DND-41 (cell line): Measurements from ENCODE around the gene DIABLO.

Experiments
- ATAC-seq: fragments of 200-7000 bp; cut with Tn5 transposase; 3 replicates; pipeline ENCODE4 v1.9.1; 2021; ENCODE audit warnings: low read depth; ENCODE audit not compliant: insufficient read depth
- DNase-seq: peaks from one replicate; pipeline ENCODE4 v3.0.0-alpha.2; 2020
- H2AFZ ChIP-seq: 2 replicates; pipeline ENCODE4 v1.6.0; 2012; ENCODE audit warnings: low read depth, low read length
- H3K27ac ChIP-seq: 2 replicates; pipeline ENCODE4 v1.5.1; 2012; ENCODE audit warnings: low read length, inconsistent platforms
- H3K27me3 ChIP-seq: fragments of 200-600 bp; sonication (generic); 2 replicates; pipeline ENCODE4 v1.6.0; 2012; ENCODE audit warnings: low read length, mild to moderate bottlenecking, inconsistent platforms; ENCODE audit not compliant: insufficient read depth, poor library complexity
- H3K36me3 ChIP-seq: 2 replicates; pipeline ENCODE4 v1.5.1; 2012; ENCODE audit warnings: low read length, inconsistent platforms; ENCODE audit not compliant: insufficient read depth
- H3K4me1 ChIP-seq: 2 replicates; pipeline ENCODE4 v1.5.1; 2012; ENCODE audit warnings: mild to moderate bottlenecking, low read length; ENCODE audit not compliant: insufficient read depth
- H3K4me2 ChIP-seq: 2 replicates; pipeline ENCODE4 v1.6.0; 2012; ENCODE audit warnings: mild to moderate bottlenecking, moderate library complexity, low read length, inconsistent platforms; ENCODE audit not compliant: insufficient read depth
- H3K4me3 ChIP-seq, 2 experiments: fragments of 200-600 bp in 1 of 2; shearing (Covaris generic) in 1 of 2; 2 replicates each; pipeline ENCODE4 v1.5.1; 2012 to 2016; ENCODE audit warnings: inconsistent platforms in 2 of 2, low read length in 2 of 2, mild to moderate bottlenecking in 2 of 2, low read depth in 1 of 2, moderate library complexity in 1 of 2
- H3K79me2 ChIP-seq: 2 replicates; pipeline ENCODE4 v1.6.0; 2012; ENCODE audit warnings: low read length, inconsistent platforms; ENCODE audit not compliant: insufficient read depth
- H3K9ac ChIP-seq: 2 replicates; pipeline ENCODE4 v1.6.0; 2012; ENCODE audit warnings: low read depth, mild to moderate bottlenecking, inconsistent platforms, low read length, moderate library complexity
- H3K9me3 ChIP-seq: 2 replicates; pipeline ENCODE4 v1.5.1; 2012; ENCODE audit warnings: low read length, moderate library complexity, mild to moderate bottlenecking, inconsistent platforms; ENCODE audit not compliant: insufficient read depth, severe bottlenecking
- H4K20me1 ChIP-seq: 2 replicates; pipeline ENCODE4 v1.6.0; 2012; ENCODE audit warnings: low read length; ENCODE audit not compliant: insufficient read depth
- CTCF ChIP-seq: IDR thresholded peaks from 2 replicates; pipeline ENCODE4 v1.5.1; 2012; ENCODE audit warnings: borderline replicate concordance, low read length, moderate library complexity, mild to moderate bottlenecking; ENCODE audit not compliant: poor library complexity, severe bottlenecking; ENCODE audit errors: extremely low read depth
- EZH2 ChIP-seq: IDR thresholded peaks from 3 replicates; pipeline ENCODE4 v1.6.1; 2012; ENCODE audit warnings: borderline replicate concordance, low read depth, mild to moderate bottlenecking, moderate library complexity, low read length, inconsistent platforms; ENCODE audit not compliant: severe bottlenecking

The DIABLO gene

DNA sequence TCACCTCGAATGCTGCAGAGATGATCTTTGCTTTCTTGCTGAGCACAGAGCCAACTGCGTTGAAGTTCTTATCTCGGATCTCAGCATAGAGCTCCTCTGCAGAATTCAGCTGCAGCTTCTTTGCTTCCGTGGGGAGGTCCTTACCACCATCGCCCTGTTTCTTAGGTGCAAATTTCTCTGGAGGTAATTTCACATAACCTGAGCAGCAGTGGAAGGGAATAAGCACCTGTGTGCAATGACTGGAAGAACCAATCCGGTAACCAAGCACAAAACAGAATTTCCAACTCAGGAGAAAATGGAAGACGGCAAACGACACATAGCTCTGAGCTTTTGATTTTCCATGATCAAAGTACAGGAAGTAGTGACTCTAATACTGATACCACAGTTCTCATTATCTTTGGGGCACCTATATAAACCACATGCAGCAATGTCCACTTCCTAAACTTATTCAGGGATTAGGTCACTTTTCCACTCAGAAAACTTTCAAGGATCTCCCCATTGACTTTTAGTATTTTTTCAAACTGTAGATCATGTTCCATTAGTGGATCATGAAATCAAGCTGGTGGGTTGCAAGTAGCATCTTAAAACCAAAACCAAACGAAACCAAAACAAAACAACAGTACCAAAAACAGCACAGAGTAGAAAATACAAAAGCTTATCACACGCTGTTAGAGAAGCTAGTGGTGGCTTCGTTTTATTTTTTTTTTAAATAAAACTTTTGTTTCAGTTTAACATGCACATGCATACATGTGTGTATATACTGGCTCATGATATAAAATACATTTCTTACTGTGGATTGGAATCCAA is 18.9 kb upstream of the DIABLO start:
- no peak overlapping the region for H3K4me2 ChIP-seq

DNA sequence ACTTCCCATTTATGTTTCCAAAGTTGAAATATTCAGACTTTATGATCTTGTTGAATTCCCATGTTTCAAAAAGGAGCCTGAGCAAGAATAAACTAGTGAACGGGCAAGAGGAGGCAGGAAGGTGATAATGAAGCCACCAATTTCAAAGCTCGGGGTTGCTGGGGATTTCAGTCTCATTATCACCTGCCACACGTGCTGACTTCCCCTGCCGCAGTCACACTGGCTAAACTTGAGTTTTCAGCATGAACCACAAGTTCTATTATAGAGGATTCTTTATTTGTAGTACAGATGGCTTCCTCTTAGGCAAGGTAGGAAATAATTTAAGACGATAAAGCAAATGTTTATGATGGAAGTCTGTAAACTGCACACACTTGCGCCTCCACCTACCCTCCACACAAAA is 18.1 kb upstream of the DIABLO start:
- no peak for DNase-seq
- Histone ChIP-seq H3K36me3 (peaks cover 29% of the 10 kb centered on the region), H4K20me1 (no peaks in the 10 kb centered on the region), H3K79me2 (no peaks in the 10 kb centered on the region), H3K9ac (no peak overlapping the region), H3K27me3 (no peaks in the 10 kb centered on the region), H3K4me1 (no peaks in the 10 kb centered on the region), H3K4me3 (no peak overlapping the region), H2AFZ (no peak overlapping the region), H3K27ac (no peak overlapping the region), H3K9me3 (no peaks in the 10 kb centered on the region), H3K4me2 (no peak overlapping the region)
- no peak for TF ChIP-seq CTCF
- TF ChIP-seq EZH2, result no peak
- no peak for ATAC-seq

More for the DNA sequence above, 18.9 kb upstream of the DIABLO start:
- DNase-seq (no peak), ATAC-seq (peak; percentile 58; the same call in 1 of the 3 replicates)
- Histone ChIP-seq H3K9me3 (no peaks in the 10 kb centered on the region), H4K20me1 (no peaks in the 10 kb centered on the region), H2AFZ (no peak overlapping the region), H3K4me3 (no peak overlapping the region), H3K36me3 (peaks cover 36% of the 10 kb centered on the region), H3K27ac (no peak overlapping the region), H3K79me2 (no peaks in the 10 kb centered on the region), H3K27me3 (no peaks in the 10 kb centered on the region), H3K4me1 (no peaks in the 10 kb centered on the region), H3K9ac (no peak overlapping the region)
- TF ChIP-seq CTCF (no peak), EZH2 (no peak)

- Histone ChIP-seq H3K4me1 (no peaks in the 10 kb centered on the region), H3K36me3 (peaks cover 36% of the 10 kb centered on the region), H3K27ac (no peak overlapping the region), H3K4me3 (no peak overlapping the region), H3K4me2 (no peak overlapping the region), H3K27me3 (no peaks in the 10 kb centered on the region), H3K79me2 (no peaks in the 10 kb centered on the region), H3K9ac (no peak overlapping the region), H3K9me3 (no peaks in the 10 kb centered on the region), H2AFZ (no peak overlapping the region), H4K20me1 (no peaks in the 10 kb centered on the region)
- DNase-seq (no peak), ATAC-seq (no peak)
- TF ChIP-seq EZH2 (no peak), CTCF (no peak)
These were observed 13.0 kb upstream of the DIABLO start for GRCh38 chr12:122238861-122239260.
